MM.1S (cell line): ENCODE measurements around the gene DDX52.

Source experiments
- CTCF ChIP-seq: fragments of 300-600 bp; sonication (generic); IDR thresholded peaks from 2 replicates; pipeline ENCODE4 v1.5.1; 2016; ENCODE audit warnings: antibody characterized with exemption, low read length, mixed read lengths
- EZH2 ChIP-seq: fragments of 300-600 bp; sonication (generic); optimal IDR thresholded peaks from 2 replicates; pipeline ENCODE3; 2017; ENCODE audit warnings: low read depth, mild to moderate bottlenecking, antibody characterized with exemption, low read length, mixed read lengths

- TF ChIP-seq CTCF (no peak), EZH2 (no peak)
Observed at GRCh38 chr17:37585066-37585465, 58.2 kb downstream of the DDX52 start.
